Natural killer cell (primary cell): ENCODE data around the gene KCTD18. TPM values are rescaled to one million over a fixed set of nuclear protein-coding genes. Genes with fewer than 3 reads are reported as not detected.

Experiments
- ATAC-seq, 3 donors: fragments of 150-1000 bp in 2 of 3; fragments of 200-7000 bp in 1 of 3; cut with Tn5 transposase; 1 replicate in 1 of 3; 2 replicates in 2 of 3; pipeline ENCODE4 v1.10.0; 2021; ENCODE audit warnings: mild to moderate bottlenecking in 2 of 3, moderate library complexity in 2 of 3
- DNase-seq, 2 donors: peaks; one replicate each; pipeline versions ENCODE4 v3.0.0 to v3.0.0-alpha.2; 2013 to 2021; ENCODE audit warnings: mixed read lengths in 1 of 2
- H3K27ac ChIP-seq: one replicate; pipeline ENCODE4 v1.5.1; 2013; ENCODE audit warnings: mild to moderate bottlenecking, low read length
- H3K27me3 ChIP-seq: one replicate; pipeline ENCODE4 v1.6.1; 2013; ENCODE audit warnings: low read length; ENCODE audit not compliant: control insufficient read depth, insufficient read depth
- H3K36me3 ChIP-seq: one replicate; pipeline ENCODE4 v1.6.1; 2013; ENCODE audit warnings: low read length; ENCODE audit not compliant: control insufficient read depth, insufficient read depth
- H3K4me1 ChIP-seq: one replicate; pipeline ENCODE4 v1.6.1; 2013; ENCODE audit warnings: low read length; ENCODE audit not compliant: control insufficient read depth, insufficient read depth
- H3K4me3 ChIP-seq: one replicate; pipeline ENCODE4 v1.5.1; 2013; ENCODE audit warnings: low read length
- H3K9me3 ChIP-seq: one replicate; pipeline ENCODE4 v1.6.1; 2013; ENCODE audit warnings: low read length; ENCODE audit not compliant: control insufficient read depth, insufficient read depth
- H3K27ac Mint-ChIP-seq, 2 donors: one replicate each; pipeline ENCODE4 v1.8.0; 2022; ENCODE audit warnings: mild to moderate bottlenecking in 2 of 2, mixed read lengths in 2 of 2, moderate library complexity in 1 of 2
- H3K27me3 Mint-ChIP-seq, 2 donors: one replicate each; pipeline ENCODE4 v1.8.0; 2022; ENCODE audit warnings: low read depth in 2 of 2, mixed read lengths in 2 of 2
- H3K36me3 Mint-ChIP-seq: one replicate; pipeline ENCODE4 v1.8.0; 2022; ENCODE audit warnings: mixed read lengths
- H3K4me1 Mint-ChIP-seq, 2 donors: one replicate each; pipeline ENCODE4 v1.8.0; 2022; ENCODE audit warnings: mixed read lengths in 2 of 2
- H3K4me3 Mint-ChIP-seq: one replicate; pipeline ENCODE4 v1.8.0; 2022; ENCODE audit warnings: mild to moderate bottlenecking, moderate library complexity, mixed read lengths
- H3K9me3 Mint-ChIP-seq, 2 donors: one replicate each; pipeline ENCODE4 v1.8.0; 2022; ENCODE audit warnings: mixed read lengths in 2 of 2
- WGBS: methylation state at CpG from one replicate; pipeline ENCODE4 v1.1.7; 2013; ENCODE audit warnings: missing lambda C conversion rate; ENCODE audit not compliant: insufficient coverage; 5-methylcytosine and 5-hydroxymethylcytosine counted together
- intact Hi-C: fragments of 100-400 bp; cut with micrococcal nuclease; formaldehyde crosslinking; loops from one replicate; pipeline ENCODE4 v1.14.2; 2022
- total RNA-seq, 4 donors: library from RNA; stranded (reverse); fragments of 120-200 nt in 1 of 4; gene quantifications; one replicate each; pipeline versions ENCODE4 v1.2.3 to v1.2.4, GENCODE V29; 2013 to 2022
- TF ChIP-seq, protein P1 (sequence below): fragments of 200-600 bp; IDR thresholded peaks from one replicate; pipeline ENCODE4 v1.8.0; 2022; ENCODE audit warnings: antibody characterized with exemption

KCTD18 gene
- total RNA-seq, 3 donors from 2014 or later (not counting 1 experiment from before 2014, with no cell fraction given), result 16.1 to 21.3 (median 20.9) TPM

DNA sequence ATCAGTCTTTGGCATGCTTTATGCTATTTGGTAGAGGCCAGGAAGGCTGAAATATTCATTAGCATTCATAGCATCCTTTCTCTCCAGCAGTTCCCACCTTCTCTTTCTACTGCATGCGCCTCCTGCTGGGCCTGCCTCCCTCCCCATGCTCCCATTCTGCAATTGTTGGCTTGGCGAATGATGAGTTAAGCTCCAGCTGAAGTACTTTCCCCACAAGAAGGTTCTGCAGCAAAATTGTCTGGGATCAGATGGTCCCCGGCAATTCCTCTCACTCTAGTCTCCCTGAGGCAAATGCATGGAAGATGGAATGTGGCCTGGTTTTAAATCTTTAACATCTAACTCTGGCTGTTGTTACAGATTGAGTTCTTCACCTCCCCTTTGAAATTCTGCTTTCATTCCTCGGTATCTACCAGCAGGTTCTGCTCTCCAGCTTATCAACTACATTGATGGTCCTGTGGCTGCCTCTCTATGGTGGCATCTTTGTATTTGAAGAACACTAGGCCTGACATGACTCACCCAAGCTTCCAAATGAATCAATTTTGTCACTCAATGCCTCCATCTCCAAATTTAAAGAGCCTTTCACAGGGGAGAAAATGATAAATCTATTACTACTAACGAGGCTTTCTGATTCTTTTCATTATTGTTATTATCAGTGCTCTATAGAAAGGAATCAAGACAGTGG, 55.9 kb downstream of the KCTD18 start:
- Histone ChIP-seq H3K4me1 (peaks cover 9% of the 10 kb centered on the region), H3K27ac (no peak overlapping the region), H3K4me3 (no peak overlapping the region), H3K9me3 (no peaks in the 10 kb centered on the region), H3K27me3 (no peaks in the 10 kb centered on the region), H3K36me3 (no peaks in the 10 kb centered on the region)
- no peaks in the 10 kb centered on the region for H3K4me1 Mint-ChIP-seq
- TF ChIP-seq, protein P1, sequence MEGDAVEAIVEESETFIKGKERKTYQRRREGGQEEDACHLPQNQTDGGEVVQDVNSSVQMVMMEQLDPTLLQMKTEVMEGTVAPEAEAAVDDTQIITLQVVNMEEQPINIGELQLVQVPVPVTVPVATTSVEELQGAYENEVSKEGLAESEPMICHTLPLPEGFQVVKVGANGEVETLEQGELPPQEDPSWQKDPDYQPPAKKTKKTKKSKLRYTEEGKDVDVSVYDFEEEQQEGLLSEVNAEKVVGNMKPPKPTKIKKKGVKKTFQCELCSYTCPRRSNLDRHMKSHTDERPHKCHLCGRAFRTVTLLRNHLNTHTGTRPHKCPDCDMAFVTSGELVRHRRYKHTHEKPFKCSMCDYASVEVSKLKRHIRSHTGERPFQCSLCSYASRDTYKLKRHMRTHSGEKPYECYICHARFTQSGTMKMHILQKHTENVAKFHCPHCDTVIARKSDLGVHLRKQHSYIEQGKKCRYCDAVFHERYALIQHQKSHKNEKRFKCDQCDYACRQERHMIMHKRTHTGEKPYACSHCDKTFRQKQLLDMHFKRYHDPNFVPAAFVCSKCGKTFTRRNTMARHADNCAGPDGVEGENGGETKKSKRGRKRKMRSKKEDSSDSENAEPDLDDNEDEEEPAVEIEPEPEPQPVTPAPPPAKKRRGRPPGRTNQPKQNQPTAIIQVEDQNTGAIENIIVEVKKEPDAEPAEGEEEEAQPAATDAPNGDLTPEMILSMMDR, result no peak
- H3K9me3 Mint-ChIP-seq, result no peaks in the 10 kb centered on the region
- no peak for DNase-seq
- no peaks in the 10 kb centered on the region for H3K36me3 Mint-ChIP-seq
- H3K27me3 Mint-ChIP-seq, result no peaks in the 10 kb centered on the region
- ATAC-seq, result no peak
- 72% methylated on average over 4 of the region's 5 CpGs for WGBS
- no peak overlapping the region for H3K4me3 Mint-ChIP-seq
- intact Hi-C loops, result no loop called here
- no peak overlapping the region for H3K27ac Mint-ChIP-seq

GRCh38 chr2:200453142-200453852, 56.6 kb downstream of the KCTD18 start:
- H3K4me3 ChIP-seq, result no peak overlapping the region
- H3K27me3 Mint-ChIP-seq, result no peaks in the 10 kb centered on the region
- H3K4me3 Mint-ChIP-seq, result no peak overlapping the region
- peaks cover 9% of the 10 kb centered on the region for H3K4me1 ChIP-seq
- no peaks in the 10 kb centered on the region for H3K9me3 Mint-ChIP-seq
- H3K27ac ChIP-seq, result no peak overlapping the region
- H3K27me3 ChIP-seq, result no peaks in the 10 kb centered on the region
- H3K36me3 ChIP-seq, result no peaks in the 10 kb centered on the region
- intact Hi-C loops, result no loop called here
- no peak overlapping the region for H3K27ac Mint-ChIP-seq
- no peaks in the 10 kb centered on the region for H3K36me3 Mint-ChIP-seq
- H3K4me1 Mint-ChIP-seq, result no peaks in the 10 kb centered on the region
- DNase-seq, result no peak
- H3K9me3 ChIP-seq, result no peaks in the 10 kb centered on the region
- WGBS, result 95% methylated on average over 8 of the region's 8 CpGs
- ATAC-seq, result no peak
- TF ChIP-seq, protein P1, result no peak

DNA sequence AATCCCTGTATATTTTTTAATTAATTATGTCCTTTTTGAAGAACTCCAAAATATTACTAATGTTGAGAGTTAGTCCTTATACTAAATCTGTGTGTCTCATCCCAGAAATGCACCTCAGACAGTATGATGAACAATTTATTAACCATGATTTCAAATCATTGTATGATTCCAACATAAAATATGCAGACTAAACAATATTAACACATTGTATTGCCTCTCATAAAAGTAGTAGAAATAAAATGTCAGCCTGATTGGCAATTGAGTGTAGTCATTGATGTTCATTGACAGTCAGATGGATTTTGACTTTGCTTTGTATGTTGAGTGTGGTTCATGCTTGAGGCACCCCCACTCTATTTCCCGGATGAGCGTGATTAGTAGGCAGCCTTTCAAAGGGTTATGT, 57.5 kb downstream of the KCTD18 start:
- H3K4me3 ChIP-seq, result no peak overlapping the region
- Mint-ChIP-seq H3K4me1 (no peaks in the 10 kb centered on the region), H3K27ac (no peak overlapping the region), H3K4me3 (no peak overlapping the region), H3K27me3 (no peaks in the 10 kb centered on the region), H3K9me3 (no peaks in the 10 kb centered on the region), H3K36me3 (no peaks in the 10 kb centered on the region)
- WGBS, result 100% methylated on average over 2 of the region's 2 CpGs
- H3K9me3 ChIP-seq, result no peaks in the 10 kb centered on the region
- TF ChIP-seq, protein P1, result no peak
- H3K27me3 ChIP-seq, result no peaks in the 10 kb centered on the region
- no peak overlapping the region for H3K27ac ChIP-seq
- no peak for DNase-seq
- intact Hi-C loops, result no loop called here
- H3K4me1 ChIP-seq, result peaks cover 9% of the 10 kb centered on the region
- no peak for ATAC-seq
- no peaks in the 10 kb centered on the region for H3K36me3 ChIP-seq
